Endothelial cell of umbilical vein (primary cell): Measurements from ENCODE around the gene ZNF91. TPM values are rescaled to one million over a fixed set of nuclear protein-coding genes. Genes with fewer than 3 reads are reported as not detected.

Source experiments
- BruUV-seq: library from RNA; stranded (reverse); fragments of 400-500 nt; replicated peaks from 2 replicates; lab custom pipeline; 2021; lab: Mats Ljungman, UMichigan
- CTCF ChIA-PET: fragments of 300-600, 350-600 bp; sonication (Branson Sonifier 250); formaldehyde crosslinking; loops from one replicate; lab custom pipeline; 2021; ENCODE audit warnings: antibody characterized with exemption, inconsistent platforms; lab: Charles Lee
- POLR2A ChIA-PET: fragments of 300-600, 350-600 bp; sonication (Branson Sonifier 250); formaldehyde crosslinking; loops from one replicate; lab custom pipeline; 2021; ENCODE audit warnings: antibody characterized with exemption, inconsistent platforms; lab: Charles Lee
- DNase-seq: peaks from one replicate; pipeline ENCODE4 v3.0.0-alpha.2; 2011; ENCODE audit warnings: low read depth, low spot score
- FAIRE-seq: peaks from 2 replicates; lab custom pipeline; 2011; peaks lifted over from hg19 to GRCh38; lab: Jason Lieb, UNC
- H2AFZ ChIP-seq: 2 replicates; pipeline ENCODE4 v1.6.0; 2012; ENCODE audit warnings: low read depth, low read length, control low read depth, inconsistent platforms
- H3K27ac ChIP-seq: 2 replicates; pipeline ENCODE4 v1.5.1; 2011; ENCODE audit warnings: low read depth, mild to moderate bottlenecking, control low read depth, low read length, moderate library complexity; ENCODE audit not compliant: insufficient read depth
- H3K27me3 ChIP-seq, 2 experiments: 2 replicates each; pipeline versions ENCODE4 v1.6.0 to v1.6.1; 2011; ENCODE audit warnings: low read length in 2 of 2, mixed read lengths in 1 of 2; ENCODE audit not compliant: control insufficient read depth in 2 of 2, insufficient read depth in 2 of 2
- H3K36me3 ChIP-seq, 2 experiments: 2 replicates in 1 of 2; 3 replicates in 1 of 2; pipeline ENCODE4 v1.5.1; 2011; ENCODE audit warnings: low read length in 2 of 2, mild to moderate bottlenecking in 1 of 2, moderate library complexity in 1 of 2; ENCODE audit not compliant: control insufficient read depth in 2 of 2, insufficient read depth in 2 of 2; ENCODE audit errors: extremely low read depth in 1 of 2
- H3K4me1 ChIP-seq: 3 replicates; pipeline ENCODE4 v1.5.1; 2011; ENCODE audit warnings: mild to moderate bottlenecking, low read length; ENCODE audit not compliant: control insufficient read depth, insufficient read depth; ENCODE audit errors: extremely low read depth
- H3K4me2 ChIP-seq: 2 replicates; pipeline ENCODE4 v1.6.1; 2011; ENCODE audit warnings: low read length, control low read depth, mixed read lengths; ENCODE audit not compliant: insufficient read depth
- H3K4me3 ChIP-seq, 3 experiments: fragments of 200-600 bp in 1 of 3; sonication (generic), shearing (Covaris generic) in 1 of 3; replicated peaks in 1 of 3; 2 replicates each; pipeline ENCODE4 v1.5.1; 2011 to 2016; ENCODE audit warnings: control low read depth in 3 of 3, low read length in 3 of 3, mild to moderate bottlenecking in 2 of 3, inconsistent platforms in 1 of 3, low read depth in 1 of 3, moderate library complexity in 1 of 3; ENCODE audit not compliant: insufficient read depth in 1 of 3
- H3K79me2 ChIP-seq: 2 replicates; pipeline ENCODE4 v1.6.0; 2012; ENCODE audit warnings: low read length, inconsistent platforms; ENCODE audit not compliant: control insufficient read depth, insufficient read depth
- H3K9ac ChIP-seq: replicated peaks from 2 replicates; pipeline ENCODE3; 2011; ENCODE audit warnings: low read length, control low read depth; ENCODE audit not compliant: insufficient read depth; ENCODE audit errors: extremely low read depth
- H3K9me1 ChIP-seq: replicated peaks from 3 replicates; pipeline ENCODE4 v1.6.0; 2011; ENCODE audit warnings: mild to moderate bottlenecking, low read length; ENCODE audit not compliant: control insufficient read depth, insufficient read depth; ENCODE audit errors: extremely low read depth
- H3K9me3 ChIP-seq: replicated peaks from 2 replicates; pipeline ENCODE4 v1.5.1; 2012; ENCODE audit warnings: low read length, inconsistent platforms; ENCODE audit not compliant: control insufficient read depth, insufficient read depth
- H4K20me1 ChIP-seq: replicated peaks from 2 replicates; pipeline ENCODE3; 2011; ENCODE audit warnings: mild to moderate bottlenecking, low read length; ENCODE audit not compliant: control insufficient read depth, insufficient read depth; ENCODE audit errors: extremely low read depth
- EZH2 ChIP-seq: IDR thresholded peaks from 2 replicates; pipeline ENCODE4 v1.6.1; 2012; ENCODE audit warnings: borderline replicate concordance, low read depth, mild to moderate bottlenecking, moderate library complexity, low read length, inconsistent platforms; ENCODE audit not compliant: severe bottlenecking
- FOS ChIP-seq: IDR thresholded peaks from 2 replicates; pipeline ENCODE4 v1.6.1; 2011; ENCODE audit warnings: mild to moderate bottlenecking, low read length, moderate library complexity, borderline replicate concordance; ENCODE audit not compliant: insufficient read depth
- GATA2 ChIP-seq: IDR thresholded peaks from 2 replicates; pipeline ENCODE4 v1.7.0; 2011; ENCODE audit warnings: low read depth, mild to moderate bottlenecking, moderate library complexity, mixed read lengths, low read length; ENCODE audit not compliant: insufficient read length, insufficient read depth
- JUN ChIP-seq: IDR thresholded peaks from 2 replicates; pipeline ENCODE4 v1.6.1; 2011; ENCODE audit warnings: borderline replicate concordance, low read depth; ENCODE audit not compliant: insufficient read length, insufficient read depth
- POLR2A ChIP-seq: IDR thresholded peaks from 2 replicates; pipeline ENCODE4 v1.6.1; 2012; ENCODE audit warnings: low read depth, mild to moderate bottlenecking, control low read depth, low read length
- POLR2AphosphoS5 ChIP-seq: IDR thresholded peaks from 2 replicates; pipeline ENCODE4 v1.6.1; 2012; ENCODE audit warnings: low read depth, mild to moderate bottlenecking, control low read depth, low read length, moderate library complexity; ENCODE audit not compliant: insufficient read depth
- dilution Hi-C: fragments of 300-500 bp; cut with MboI; formaldehyde crosslinking; loops from one replicate; pipeline ENCODE4 v1.15.0; 2019; ENCODE audit warnings: low sequenced_read_pairs; ENCODE audit not compliant: extremely low pct_ligation_motif_present
- intact Hi-C: fragments of 100-400 bp; cut with micrococcal nuclease; formaldehyde crosslinking; loops from one replicate; pipeline ENCODE4 v1.10.0; 2022
- polyA plus RNA-seq, 4 experiments: library from polyadenylated mRNA; depleted of rRNA in 3 of 4; stranded (reverse) in 3 of 4; unstranded in 1 of 4; fragments of >200 nt; gene quantifications; 2 replicates each; pipeline versions ENCODE4 v1.2.1 to v1.2.3, GENCODE V29; 2011 to 2012; ENCODE audit warnings: missing spikeins in 1 of 4
- total RNA-seq: library from RNA; stranded (reverse); gene quantifications from 2 replicates; pipeline ENCODE4 v1.2.3, GENCODE V29; 2021
- TF ChIP-seq, protein P1 (sequence below), 2 donors: IDR thresholded peaks; 1 replicate in 1 of 2; 2 replicates in 1 of 2; pipeline ENCODE4 v1.5.1; 2011; ENCODE audit warnings: low read length in 2 of 2, mild to moderate bottlenecking in 2 of 2, moderate library complexity in 2 of 2, control low read depth in 1 of 2, inconsistent platforms in 1 of 2, low read depth in 1 of 2; ENCODE audit not compliant: insufficient read depth in 1 of 2; ENCODE audit errors: extremely low read depth in 1 of 2
- TF ChIP-seq, protein P2 (sequence below): IDR thresholded peaks from 2 replicates; pipeline ENCODE4 v1.6.1; 2011; ENCODE audit not compliant: insufficient read depth, insufficient read length

ZNF91 gene
- total and polyA plus RNA-seq, 2 donors (not counting 3 experiments of a cell fraction or from before 2014, with no cell fraction given): 9.6 to 17.0 TPM

DNA sequence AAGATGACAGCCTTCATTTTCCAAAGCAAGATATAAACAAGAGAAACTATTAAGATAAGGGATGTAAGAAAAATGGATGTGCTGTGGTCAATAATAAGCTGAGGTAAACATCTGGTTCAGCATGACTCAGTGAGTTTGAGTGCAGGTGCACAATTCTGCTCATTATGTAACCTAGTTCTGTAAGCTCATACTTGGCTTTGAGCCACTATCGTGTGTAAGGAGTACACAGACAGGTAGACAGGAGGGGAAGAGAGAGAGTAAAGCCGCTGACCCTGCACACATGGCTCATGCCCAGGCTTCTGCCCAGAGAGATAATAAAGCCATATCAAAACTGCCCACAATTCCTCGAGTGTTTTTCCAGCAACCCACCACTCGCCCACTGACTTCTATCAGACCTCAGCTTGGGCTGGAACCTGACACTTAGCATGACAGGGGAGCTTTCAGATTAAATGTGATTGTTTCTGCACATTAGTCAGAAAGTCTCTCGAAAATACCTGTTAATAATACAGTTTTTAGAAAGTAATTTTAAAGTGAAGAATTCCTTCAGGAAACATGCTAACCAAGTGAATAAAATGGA is 51.7 kb downstream of the ZNF91 start:
- DNase-seq (no peak), FAIRE-seq (no peak)
- peaks cover 6% of the 10 kb centered on the region for H3K9me3 ChIP-seq
- no peak overlapping the region for H3K27ac ChIP-seq
- ChIA-PET CTCF (no interaction called here), POLR2A (no interaction called here)
- TF ChIP-seq, protein P1, sequence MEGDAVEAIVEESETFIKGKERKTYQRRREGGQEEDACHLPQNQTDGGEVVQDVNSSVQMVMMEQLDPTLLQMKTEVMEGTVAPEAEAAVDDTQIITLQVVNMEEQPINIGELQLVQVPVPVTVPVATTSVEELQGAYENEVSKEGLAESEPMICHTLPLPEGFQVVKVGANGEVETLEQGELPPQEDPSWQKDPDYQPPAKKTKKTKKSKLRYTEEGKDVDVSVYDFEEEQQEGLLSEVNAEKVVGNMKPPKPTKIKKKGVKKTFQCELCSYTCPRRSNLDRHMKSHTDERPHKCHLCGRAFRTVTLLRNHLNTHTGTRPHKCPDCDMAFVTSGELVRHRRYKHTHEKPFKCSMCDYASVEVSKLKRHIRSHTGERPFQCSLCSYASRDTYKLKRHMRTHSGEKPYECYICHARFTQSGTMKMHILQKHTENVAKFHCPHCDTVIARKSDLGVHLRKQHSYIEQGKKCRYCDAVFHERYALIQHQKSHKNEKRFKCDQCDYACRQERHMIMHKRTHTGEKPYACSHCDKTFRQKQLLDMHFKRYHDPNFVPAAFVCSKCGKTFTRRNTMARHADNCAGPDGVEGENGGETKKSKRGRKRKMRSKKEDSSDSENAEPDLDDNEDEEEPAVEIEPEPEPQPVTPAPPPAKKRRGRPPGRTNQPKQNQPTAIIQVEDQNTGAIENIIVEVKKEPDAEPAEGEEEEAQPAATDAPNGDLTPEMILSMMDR (IDR thresholded peaks at IDR 0.05; ENCODE audit: extremely low read depth in 1 of 2, insufficient read depth in 1 of 2, low read depth in 1 of 2, low read length in 2 of 2): no peak
- TF ChIP-seq GATA2 (no peak), EZH2 (no peak), JUN (no peak), FOS (no peak), POLR2A (no peak), POLR2AphosphoS5 (no peak)
- TF ChIP-seq, protein P2, sequence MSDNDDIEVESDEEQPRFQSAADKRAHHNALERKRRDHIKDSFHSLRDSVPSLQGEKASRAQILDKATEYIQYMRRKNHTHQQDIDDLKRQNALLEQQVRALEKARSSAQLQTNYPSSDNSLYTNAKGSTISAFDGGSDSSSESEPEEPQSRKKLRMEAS: no peak
- no peaks in the 10 kb centered on the region for H4K20me1 ChIP-seq
- H3K4me1 ChIP-seq: no peaks in the 10 kb centered on the region
- H3K27me3 ChIP-seq: no peaks in the 10 kb centered on the region
- no peaks in the 10 kb centered on the region for H3K79me2 ChIP-seq
- dilution Hi-C loops: no loop called here
- intact Hi-C loops: no loop called here
- H3K36me3 ChIP-seq: no peaks in the 10 kb centered on the region
- no peak overlapping the region for H3K4me3 ChIP-seq
- no peak overlapping the region for H3K9ac ChIP-seq
- no TSS peak for BruUV-seq
- H2AFZ ChIP-seq: no peak overlapping the region
- no peaks in the 10 kb centered on the region for H3K9me1 ChIP-seq
- H3K4me2 ChIP-seq: no peak overlapping the region
